ENCODE measurements around the gene C11orf54. TPM values are rescaled to one million over a fixed set of nuclear protein-coding genes. Genes with fewer than 3 reads are reported as not detected.
A peak's percentile ranks its signal among the peaks of the same experiment; 100 is the strongest.

Gene C11orf54
- polyA plus RNA-seq, 2 of the 4 experiments (the other 2 are of a cell fraction), result 12.4 to 27.6 TPM

- no peak for FAIRE-seq
- Histone ChIP-seq H3K4me1 (peaks cover 20% of the 10 kb centered on the region), H3K9me3 (no peaks in the 10 kb centered on the region), H3K4me2 (peak within 1 kb of the TSS; percentile 88), H3K4me3 (peak within 1 kb of the TSS; percentile 83), H3K27ac (peak within 1 kb of the TSS; percentile 91 to 99)
- peak; percentile 89 to 90 for DNase-seq (ENCODE audit: low read depth in 1 of 2, low spot score in 1 of 2)
- POLR2A ChIA-PET, result interaction anchor here (0.6 to 1.3 kb wide), 10 partner anchors 8 to 92 kb away, joined by 3 to 48 read pairs (median 4); partner anchors contain the start of genes C11orf54 and TAF1D
- CTCF ChIA-PET, result interaction anchor here (0.6 to 1.2 kb wide), 3 partner anchors 12 to 55 kb away, joined by 3 to 6 read pairs (median 3); no protein-coding TSS in a partner anchor
- under 1% methylated on average over 34 of the region's 72 CpGs for WGBS (ENCODE audit: missing lambda C conversion rate)
- ATAC-seq, result peak; percentile 99
- TF ChIP-seq CTCF (IDR thresholded peaks at IDR 0.05), result peak; percentile 21; the same call in 2 of the 3 replicates
- peak; percentile 67 for TF ChIP-seq MAX (IDR thresholded peaks at IDR 0.05)
- TF ChIP-seq ELK1 (IDR thresholded peaks at IDR 0.05; ENCODE audit: low read depth, low read length), result no peak
- TF ChIP-seq MAZ (IDR thresholded peaks at IDR 0.05; ENCODE audit: borderline replicate concordance, low read depth, low read length), result no peak
- no peak for TF ChIP-seq NPAS2 (CRISPR knock-in tag; IDR thresholded peaks at IDR 0.05; ENCODE audit: borderline replicate concordance)
- peak; percentile 71 to 85; a peak in 4 of 5 replicates for TF ChIP-seq JUN (IDR thresholded peaks at IDR 0.05)
- no peak for TF ChIP-seq ZC3H11A (IDR thresholded peaks at IDR 0.05)
- TF ChIP-seq FOXS1 (CRISPR knock-in tag; IDR thresholded peaks at IDR 0.05), result no peak
- TF ChIP-seq PBX3 (IDR thresholded peaks at IDR 0.05), result 0 out of 2 replicates have a peak, but pooled peaks have one; percentile 48
- TF ChIP-seq EHF (CRISPR knock-in tag; IDR thresholded peaks at IDR 0.05), result no peak
- TF ChIP-seq CBX2 (IDR thresholded peaks at IDR 0.05; ENCODE audit: borderline replicate concordance, low read depth), result no peak
- no peak for TF ChIP-seq HDAC2 (IDR thresholded peaks at IDR 0.05)
- TF ChIP-seq RCOR1 (IDR thresholded peaks at IDR 0.05; ENCODE audit: low read depth, low read length), result no peak
- no peak for TF ChIP-seq HOXA7 (CRISPR knock-in tag; IDR thresholded peaks at IDR 0.05)
- TF ChIP-seq EHMT2 (IDR thresholded peaks at IDR 0.05; ENCODE audit: low read depth), result no peak
- TF ChIP-seq KDM1A (IDR thresholded peaks at IDR 0.05; ENCODE audit: low read depth), result no peak
- TF ChIP-seq E2F6 (IDR thresholded peaks at IDR 0.05; ENCODE audit: borderline replicate concordance, low read depth), result peak; percentile 79
- no peak for TF ChIP-seq REST (IDR thresholded peaks at IDR 0.05)
- TF ChIP-seq ZSCAN20 (CRISPR knock-in tag; IDR thresholded peaks at IDR 0.05), result no peak
- no peak for TF ChIP-seq POLR2AphosphoS2 (conservative IDR thresholded peaks at IDR 0.05; ENCODE audit: low read length)
- peak; percentile 23 for TF ChIP-seq CHD2 (IDR thresholded peaks at IDR 0.05; ENCODE audit: low read length, partially characterized antibody)
- TF ChIP-seq BHLHE40 (IDR thresholded peaks at IDR 0.05; ENCODE audit: low read depth, low read length), result no peak
- no peak for TF ChIP-seq CHD4 (IDR thresholded peaks at IDR 0.05; ENCODE audit: borderline replicate concordance)
- peak; percentile 79 for TF ChIP-seq PHF8 (IDR thresholded peaks at IDR 0.05; ENCODE audit: borderline replicate concordance, low read depth)
- no peak for TF ChIP-seq FOSL2 (IDR thresholded peaks at IDR 0.05)
- peak; percentile 59 for TF ChIP-seq FOSL2 (CRISPR knock-in tag; IDR thresholded peaks at IDR 0.05)
- TF ChIP-seq SREBF2 (IDR thresholded peaks at IDR 0.05), result no peak
- TF ChIP-seq RAD21 (conservative IDR thresholded peaks at IDR 0.05 in 1 of 2, IDR thresholded peaks at IDR 0.05 in 1 of 2), result 0 out of 5 replicates have a peak, but pooled peaks of 1 of the 2 experiments have one; percentile 7
- TF ChIP-seq BCL3 (IDR thresholded peaks at IDR 0.05), result peak; percentile 90
- TF ChIP-seq GATA3 (IDR thresholded peaks at IDR 0.05; ENCODE audit: borderline replicate concordance), result no peak
These were observed 42.9 kb downstream of the C11orf54 start, which contains the start of gene MED17 for GRCh38 chr11:93784145-93784934. MED17 (plus strand) TSS chr11:93784282; CDS start chr11:93784514, 232 bp downstream.
